HEK293 (cell line): ENCODE data around the gene TMPRSS6.

Experiments
- CTCF ChIA-PET: fragments of 350-600 bp; formaldehyde crosslinking; extraction: SDS; loops from one replicate; lab custom pipeline; 2021; ENCODE audit warnings: antibody characterized with exemption; lab: Yijun Ruan, JAX
- POLR2A ChIA-PET: fragments of 300-600 bp; formaldehyde crosslinking; extraction: SDS; loops from one replicate; lab custom pipeline; 2020; ENCODE audit warnings: antibody characterized with exemption, inconsistent platforms; lab: Yijun Ruan, JAX
- H3K27ac ChIP-seq: fragments of 200-500 bp; sonication (Bioruptor generic); 2 replicates; pipeline ENCODE4 v1.5.1; 2014; ENCODE audit warnings: low read depth, low read length, control low read depth, inconsistent platforms; ENCODE audit errors: extremely low read depth
- H3K36me3 ChIP-seq, 2 experiments: fragments of 200-500 bp in 1 of 2; sonication (Bioruptor generic) in 1 of 2; 1 replicate in 1 of 2; 2 replicates in 1 of 2; pipeline ENCODE4 v1.5.1; 2014 to 2017; ENCODE audit warnings: inconsistent platforms in 2 of 2, low read length in 2 of 2; ENCODE audit not compliant: control insufficient read depth in 2 of 2, insufficient read depth in 1 of 2
- H3K4me1 ChIP-seq: fragments of 200-500 bp; sonication (Bioruptor generic); 2 replicates; pipeline ENCODE4 v1.5.1; 2014; ENCODE audit warnings: mild to moderate bottlenecking, low read length, inconsistent platforms; ENCODE audit not compliant: control insufficient read depth, insufficient read depth
- H3K4me3 ChIP-seq: 2 replicates; pipeline ENCODE4 v1.5.1; 2011; ENCODE audit warnings: low read depth, mild to moderate bottlenecking, control low read depth, low read length, moderate library complexity
- H3K9me3 ChIP-seq: fragments of 200-500 bp; sonication (Bioruptor generic); 2 replicates; pipeline ENCODE4 v1.5.1; 2014; ENCODE audit warnings: low read depth, low read length, inconsistent platforms; ENCODE audit not compliant: control insufficient read depth, insufficient read depth
- GFI1B ChIP-seq: fragments of 450-650 bp; formaldehyde crosslinking; IDR thresholded peaks from 2 replicates; pipeline ENCODE4 v1.5.1; 2016; ENCODE audit warnings: missing biosample characterization, missing genetic modification characterization
- KLF9 ChIP-seq: fragments of 450-650 bp; formaldehyde crosslinking; IDR thresholded peaks from 2 replicates; pipeline ENCODE4 v1.5.1; 2016; ENCODE audit warnings: missing biosample characterization, missing genetic modification characterization, low read depth
- OSR2 ChIP-seq: fragments of 450-650 bp; formaldehyde crosslinking; IDR thresholded peaks from 2 replicates; pipeline ENCODE4 v1.5.1; 2016; ENCODE audit warnings: missing biosample characterization, missing genetic modification characterization
- RBAK ChIP-seq: fragments of 450-650 bp; formaldehyde crosslinking; IDR thresholded peaks from 2 replicates; pipeline ENCODE4 v1.5.1; 2016; ENCODE audit warnings: missing biosample characterization, missing genetic modification characterization
- WT1 ChIP-seq: fragments of 450-650 bp; formaldehyde crosslinking; IDR thresholded peaks from 2 replicates; pipeline ENCODE4 v1.5.1; 2016; ENCODE audit warnings: missing biosample characterization, missing genetic modification characterization
- ZBTB48 ChIP-seq: fragments of 450-650 bp; formaldehyde crosslinking; IDR thresholded peaks from 2 replicates; pipeline ENCODE4 v1.5.1; 2016; ENCODE audit warnings: missing biosample characterization, missing genetic modification characterization
- ZEB2 ChIP-seq: fragments of 450-650 bp; formaldehyde crosslinking; IDR thresholded peaks from 2 replicates; pipeline ENCODE4 v1.5.1; 2016; ENCODE audit warnings: missing biosample characterization, missing genetic modification characterization
- ZFP3 ChIP-seq: fragments of 450-650 bp; formaldehyde crosslinking; IDR thresholded peaks from 2 replicates; pipeline ENCODE4 v1.5.1; 2016; ENCODE audit warnings: low read depth, missing biosample characterization, missing genetic modification characterization
- ZIC2 ChIP-seq: fragments of 450-650 bp; formaldehyde crosslinking; IDR thresholded peaks from 2 replicates; pipeline ENCODE4 v1.5.1; 2016; ENCODE audit warnings: missing biosample characterization, missing genetic modification characterization
- ZNF211 ChIP-seq: fragments of 450-650 bp; formaldehyde crosslinking; IDR thresholded peaks from 2 replicates; pipeline ENCODE4 v1.5.1; 2016; ENCODE audit warnings: low read depth, missing biosample characterization, missing genetic modification characterization
- ZNF292 ChIP-seq: fragments of 450-650 bp; formaldehyde crosslinking; IDR thresholded peaks from 2 replicates; pipeline ENCODE4 v1.5.1; 2016; ENCODE audit warnings: low read depth, missing biosample characterization, missing genetic modification characterization, borderline replicate concordance
- ZNF324 ChIP-seq: fragments of 450-650 bp; formaldehyde crosslinking; IDR thresholded peaks from 2 replicates; pipeline ENCODE4 v1.5.1; 2016; ENCODE audit warnings: missing biosample characterization, missing genetic modification characterization
- ZNF433 ChIP-seq: fragments of 450-650 bp; formaldehyde crosslinking; IDR thresholded peaks from 2 replicates; pipeline ENCODE4 v1.5.1; 2016; ENCODE audit warnings: missing biosample characterization, missing genetic modification characterization, low read depth
- ZNF529 ChIP-seq: fragments of 450-650 bp; formaldehyde crosslinking; IDR thresholded peaks from 2 replicates; pipeline ENCODE4 v1.5.1; 2017; ENCODE audit warnings: missing genetic modification characterization, missing biosample characterization; ENCODE audit not compliant: insufficient replicate concordance
- ZNF555 ChIP-seq: fragments of 450-650 bp; formaldehyde crosslinking; conservative IDR thresholded peaks from 2 replicates; pipeline ENCODE4 v1.5.1; 2017; ENCODE audit warnings: missing biosample characterization, mild to moderate bottlenecking, missing genetic modification characterization, inconsistent platforms
- ZNF558 ChIP-seq: fragments of 450-650 bp; formaldehyde crosslinking; IDR thresholded peaks from 2 replicates; pipeline ENCODE4 v1.5.1; 2016; ENCODE audit warnings: missing biosample characterization, missing genetic modification characterization
- ZNF600 ChIP-seq: fragments of 450-650 bp; formaldehyde crosslinking; IDR thresholded peaks from 2 replicates; pipeline ENCODE4 v1.5.1; 2016; ENCODE audit warnings: missing biosample characterization, missing genetic modification characterization
- ZNF629 ChIP-seq: fragments of 450-650 bp; formaldehyde crosslinking; IDR thresholded peaks from 2 replicates; pipeline ENCODE4 v1.5.1; 2017; ENCODE audit warnings: missing biosample characterization, missing genetic modification characterization
- ZNF654 ChIP-seq: fragments of 450-650 bp; formaldehyde crosslinking; IDR thresholded peaks from 2 replicates; pipeline ENCODE4 v1.5.1; 2016; ENCODE audit warnings: low read depth, missing biosample characterization, missing genetic modification characterization
- ZNF658 ChIP-seq: fragments of 450-650 bp; formaldehyde crosslinking; IDR thresholded peaks from 2 replicates; pipeline ENCODE4; 2016; ENCODE audit warnings: missing biosample characterization, missing genetic modification characterization
- ZNF660 ChIP-seq: fragments of 450-650 bp; IDR thresholded peaks from 2 replicates; pipeline ENCODE4 v1.5.1; 2018; ENCODE audit warnings: missing biosample characterization, mild to moderate bottlenecking, missing genetic modification characterization
- ZNF664 ChIP-seq: fragments of 450-650 bp; formaldehyde crosslinking; IDR thresholded peaks from 2 replicates; pipeline ENCODE4 v1.5.1; 2016; ENCODE audit warnings: missing biosample characterization, missing genetic modification characterization
- ZNF707 ChIP-seq: fragments of 450-650 bp; formaldehyde crosslinking; IDR thresholded peaks from 2 replicates; pipeline ENCODE4 v1.5.1; 2016; ENCODE audit warnings: missing biosample characterization, missing genetic modification characterization
- ZNF747 ChIP-seq: fragments of 450-650 bp; formaldehyde crosslinking; IDR thresholded peaks from 2 replicates; pipeline ENCODE4 v1.5.1; 2016; ENCODE audit warnings: missing biosample characterization, missing genetic modification characterization
- ZNF785 ChIP-seq: fragments of 450-650 bp; formaldehyde crosslinking; IDR thresholded peaks from 2 replicates; pipeline ENCODE4 v1.5.1; 2016; ENCODE audit warnings: missing biosample characterization, missing genetic modification characterization
- ZNF843 ChIP-seq: fragments of 450-650 bp; formaldehyde crosslinking; IDR thresholded peaks from 2 replicates; pipeline ENCODE4 v1.5.1; 2016; ENCODE audit warnings: missing biosample characterization, missing genetic modification characterization
- TF ChIP-seq, protein P1 (sequence below): fragments of 450-650 bp; formaldehyde crosslinking; IDR thresholded peaks from 2 replicates; pipeline ENCODE4 v1.5.1; 2016; ENCODE audit warnings: missing biosample characterization, missing genetic modification characterization
- TF ChIP-seq, protein P2 (sequence below): fragments of 450-650 bp; formaldehyde crosslinking; IDR thresholded peaks from 2 replicates; pipeline ENCODE4; 2016; ENCODE audit warnings: missing biosample characterization, missing genetic modification characterization
- TF ChIP-seq, protein P3 (sequence below): fragments of 450-650 bp; formaldehyde crosslinking; IDR thresholded peaks from 2 replicates; pipeline ENCODE4 v1.5.1; 2016; ENCODE audit warnings: missing biosample characterization, missing genetic modification characterization
- TF ChIP-seq, protein P4 (sequence below): fragments of 450-650 bp; formaldehyde crosslinking; IDR thresholded peaks from 2 replicates; pipeline ENCODE4 v1.5.1; 2016; ENCODE audit warnings: missing biosample characterization, missing genetic modification characterization

TMPRSS6 gene

DNA sequence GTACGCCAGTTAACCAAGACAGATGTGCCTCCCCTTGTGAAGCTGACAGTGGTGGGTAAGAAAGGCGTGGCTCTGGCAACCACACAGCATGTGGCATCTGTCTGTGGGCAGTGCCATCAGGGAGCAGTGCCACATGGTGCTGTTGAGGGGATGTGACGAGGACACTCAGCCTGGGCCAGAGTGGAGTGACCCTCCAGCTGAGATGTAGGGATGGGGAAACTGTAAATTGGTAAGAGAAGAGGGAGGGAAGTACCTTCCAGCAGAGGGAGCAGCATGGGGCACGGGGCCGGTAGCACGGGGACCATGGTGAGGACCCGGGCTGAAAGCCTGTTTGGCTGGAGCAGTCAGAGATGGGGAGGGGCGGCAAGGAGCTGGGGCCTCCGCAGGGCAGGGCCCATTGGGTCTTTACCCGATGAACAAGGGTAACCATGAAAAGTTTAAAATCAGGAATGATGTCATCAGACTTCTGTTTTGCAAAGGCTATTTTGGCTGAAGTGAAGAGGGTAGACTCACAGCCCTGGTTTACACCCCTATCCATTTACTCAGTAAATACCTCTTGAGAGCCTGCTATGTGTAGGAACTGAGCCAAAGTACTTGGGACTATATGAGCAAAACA, 10.4 kb downstream of the TMPRSS6 start (continued):
- TF ChIP-seq ZBTB48 (tag by site-specific recombination) (0 out of 2 replicates have a peak, but pooled peaks have one; percentile 25), ZNF658 (tag by site-specific recombination) (no peak), ZNF843 (tag by site-specific recombination) (no peak), ZNF600 (tag by site-specific recombination) (no peak), ZFP3 (tag by site-specific recombination) (no peak), ZNF433 (no peak), ZEB2 (tag by site-specific recombination) (peak; percentile 21; the same call in 1 of the 2 replicates), WT1 (tag by site-specific recombination) (no peak), OSR2 (tag by site-specific recombination) (peak; percentile 38; the same call in 1 of the 2 replicates), ZIC2 (peak; percentile 98), ZNF660 (tag by site-specific recombination) (no peak), ZNF629 (tag by site-specific recombination) (no peak; the same call in 1 of the 2 replicates), GFI1B (tag by site-specific recombination) (no peak), ZNF529 (tag by site-specific recombination) (no peak), ZNF555 (no peak), ZNF558 (no peak)
- TF ChIP-seq, protein P1, sequence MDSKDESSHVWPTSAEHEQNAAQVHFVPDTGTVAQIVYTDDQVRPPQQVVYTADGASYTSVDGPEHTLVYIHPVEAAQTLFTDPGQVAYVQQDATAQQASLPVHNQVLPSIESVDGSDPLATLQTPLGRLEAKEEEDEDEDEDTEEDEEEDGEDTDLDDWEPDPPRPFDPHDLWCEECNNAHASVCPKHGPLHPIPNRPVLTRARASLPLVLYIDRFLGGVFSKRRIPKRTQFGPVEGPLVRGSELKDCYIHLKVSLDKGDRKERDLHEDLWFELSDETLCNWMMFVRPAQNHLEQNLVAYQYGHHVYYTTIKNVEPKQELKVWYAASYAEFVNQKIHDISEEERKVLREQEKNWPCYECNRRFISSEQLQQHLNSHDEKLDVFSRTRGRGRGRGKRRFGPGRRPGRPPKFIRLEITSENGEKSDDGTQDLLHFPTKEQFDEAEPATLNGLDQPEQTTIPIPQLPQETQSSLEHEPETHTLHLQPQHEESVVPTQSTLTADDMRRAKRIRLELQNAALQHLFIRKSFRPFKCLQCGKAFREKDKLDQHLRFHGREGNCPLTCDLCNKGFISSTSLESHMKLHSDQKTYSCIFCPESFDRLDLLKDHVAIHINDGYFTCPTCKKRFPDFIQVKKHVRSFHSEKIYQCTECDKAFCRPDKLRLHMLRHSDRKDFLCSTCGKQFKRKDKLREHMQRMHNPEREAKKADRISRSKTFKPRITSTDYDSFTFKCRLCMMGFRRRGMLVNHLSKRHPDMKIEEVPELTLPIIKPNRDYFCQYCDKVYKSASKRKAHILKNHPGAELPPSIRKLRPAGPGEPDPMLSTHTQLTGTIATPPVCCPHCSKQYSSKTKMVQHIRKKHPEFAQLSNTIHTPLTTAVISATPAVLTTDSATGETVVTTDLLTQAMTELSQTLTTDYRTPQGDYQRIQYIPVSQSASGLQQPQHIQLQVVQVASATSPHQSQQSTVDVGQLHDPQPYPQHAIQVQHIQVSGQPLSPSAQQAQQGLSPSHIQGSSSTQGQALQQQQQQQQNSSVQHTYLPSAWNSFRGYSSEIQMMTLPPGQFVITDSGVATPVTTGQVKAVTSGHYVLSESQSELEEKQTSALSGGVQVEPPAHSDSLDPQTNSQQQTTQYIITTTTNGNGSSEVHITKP (tag by site-specific recombination) = peak; percentile 82
- TF ChIP-seq, protein P2, sequence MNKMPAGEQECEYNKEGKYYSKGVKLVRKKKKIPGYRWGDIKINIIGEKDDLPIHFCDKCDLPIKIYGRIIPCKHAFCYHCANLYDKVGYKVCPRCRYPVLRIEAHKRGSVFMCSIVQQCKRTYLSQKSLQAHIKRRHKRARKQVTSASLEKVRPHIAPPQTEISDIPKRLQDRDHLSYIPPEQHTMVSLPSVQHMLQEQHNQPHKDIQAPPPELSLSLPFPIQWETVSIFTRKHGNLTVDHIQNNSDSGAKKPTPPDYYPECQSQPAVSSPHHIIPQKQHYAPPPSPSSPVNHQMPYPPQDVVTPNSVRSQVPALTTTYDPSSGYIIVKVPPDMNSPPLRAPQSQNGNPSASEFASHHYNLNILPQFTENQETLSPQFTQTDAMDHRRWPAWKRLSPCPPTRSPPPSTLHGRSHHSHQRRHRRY (tag by site-specific recombination) = no peak
- TF ChIP-seq, all 188 proteins: peak for 20

DNA sequence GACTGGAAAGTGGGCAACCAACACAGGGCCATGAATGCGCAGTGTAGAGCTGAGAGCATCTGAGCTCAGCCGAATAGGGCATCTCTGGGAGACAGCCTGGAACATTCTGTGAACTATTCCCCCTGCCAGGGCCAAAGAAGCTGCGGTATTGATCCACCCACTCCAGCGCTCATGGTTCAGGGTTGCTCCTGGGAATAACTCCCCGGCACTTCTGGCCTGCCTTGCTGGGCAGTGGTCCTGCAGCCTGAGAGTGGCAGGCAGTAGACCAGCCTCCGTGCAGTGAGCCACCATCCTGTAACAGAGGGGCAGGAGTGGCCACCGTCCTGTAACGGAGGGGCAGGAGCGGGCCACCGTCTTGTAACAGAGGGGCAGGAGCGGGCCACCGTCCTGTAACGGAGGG, 12.2 kb downstream of the TMPRSS6 start:
- H3K36me3 ChIP-seq = no peaks in the 10 kb centered on the region
- POLR2A ChIA-PET = no interaction called here
- no peaks in the 10 kb centered on the region for H3K9me3 ChIP-seq
- no peak overlapping the region for H3K4me3 ChIP-seq
- CTCF ChIA-PET = no interaction called here
- no peaks in the 10 kb centered on the region; the same call in 1 of the 2 replicates for H3K4me1 ChIP-seq
- H3K27ac ChIP-seq = no peak overlapping the region
- TF ChIP-seq, protein P3, sequence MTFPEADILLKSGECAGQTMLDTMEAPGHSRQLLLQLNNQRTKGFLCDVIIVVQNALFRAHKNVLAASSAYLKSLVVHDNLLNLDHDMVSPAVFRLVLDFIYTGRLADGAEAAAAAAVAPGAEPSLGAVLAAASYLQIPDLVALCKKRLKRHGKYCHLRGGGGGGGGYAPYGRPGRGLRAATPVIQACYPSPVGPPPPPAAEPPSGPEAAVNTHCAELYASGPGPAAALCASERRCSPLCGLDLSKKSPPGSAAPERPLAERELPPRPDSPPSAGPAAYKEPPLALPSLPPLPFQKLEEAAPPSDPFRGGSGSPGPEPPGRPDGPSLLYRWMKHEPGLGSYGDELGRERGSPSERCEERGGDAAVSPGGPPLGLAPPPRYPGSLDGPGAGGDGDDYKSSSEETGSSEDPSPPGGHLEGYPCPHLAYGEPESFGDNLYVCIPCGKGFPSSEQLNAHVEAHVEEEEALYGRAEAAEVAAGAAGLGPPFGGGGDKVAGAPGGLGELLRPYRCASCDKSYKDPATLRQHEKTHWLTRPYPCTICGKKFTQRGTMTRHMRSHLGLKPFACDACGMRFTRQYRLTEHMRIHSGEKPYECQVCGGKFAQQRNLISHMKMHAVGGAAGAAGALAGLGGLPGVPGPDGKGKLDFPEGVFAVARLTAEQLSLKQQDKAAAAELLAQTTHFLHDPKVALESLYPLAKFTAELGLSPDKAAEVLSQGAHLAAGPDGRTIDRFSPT (tag by site-specific recombination) = no peak
- TF ChIP-seq, protein P4, sequence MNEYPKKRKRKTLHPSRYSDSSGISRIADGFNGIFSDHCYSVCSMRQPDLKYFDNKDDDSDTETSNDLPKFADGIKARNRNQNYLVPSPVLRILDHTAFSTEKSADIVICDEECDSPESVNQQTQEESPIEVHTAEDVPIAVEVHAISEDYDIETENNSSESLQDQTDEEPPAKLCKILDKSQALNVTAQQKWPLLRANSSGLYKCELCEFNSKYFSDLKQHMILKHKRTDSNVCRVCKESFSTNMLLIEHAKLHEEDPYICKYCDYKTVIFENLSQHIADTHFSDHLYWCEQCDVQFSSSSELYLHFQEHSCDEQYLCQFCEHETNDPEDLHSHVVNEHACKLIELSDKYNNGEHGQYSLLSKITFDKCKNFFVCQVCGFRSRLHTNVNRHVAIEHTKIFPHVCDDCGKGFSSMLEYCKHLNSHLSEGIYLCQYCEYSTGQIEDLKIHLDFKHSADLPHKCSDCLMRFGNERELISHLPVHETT (tag by site-specific recombination) = no peak
- TF ChIP-seq ZNF654 (no peak), ZNF785 (tag by site-specific recombination) (no peak), ZNF211 (tag by site-specific recombination) (no peak), ZNF664 (tag by site-specific recombination) (no peak), KLF9 (tag by site-specific recombination) (no peak), ZNF707 (tag by site-specific recombination) (no peak), ZNF324 (tag by site-specific recombination) (no peak), ZNF292 (tag by site-specific recombination) (no peak), ZNF747 (no peak), RBAK (tag by site-specific recombination) (no peak)
